ENCODE results near the gene VPS37B.

VPS37B gene

GRCh38 chr12:122918827-122919226 is 22.9 kb upstream of the VPS37B start:
- ChIA-PET POLR2A (interaction anchor here (0.6 kb wide), 1 partner anchor 116 kb away, joined by 4 read pairs; no protein-coding TSS in a partner anchor), CTCF (interaction anchor here (1.5 kb wide), 1 partner anchor 34 kb away, joined by 4 read pairs; no protein-coding TSS in a partner anchor)
- Histone ChIP-seq H3K27ac (ENCODE audit: extremely low read depth, low read depth, low read length) (no peak overlapping the region), H3K4me3 (ENCODE audit: low read depth, low read length) (no peak overlapping the region), H3K9me3 (ENCODE audit: control insufficient read depth, insufficient read depth, low read depth, low read length) (no peaks in the 10 kb centered on the region), H3K36me3 (ENCODE audit: control insufficient read depth in 2 of 2, insufficient read depth in 1 of 2, low read length in 2 of 2) (no peaks in the 10 kb centered on the region), H3K4me1 (ENCODE audit: control insufficient read depth, insufficient read depth, low read length) (no peaks in the 10 kb centered on the region)
- TF ChIP-seq HOXA7 (CRISPR knock-in tag; IDR thresholded peaks at IDR 0.05; ENCODE audit: borderline replicate concordance) (no peak), KLF9 (tag by site-specific recombination; IDR thresholded peaks at IDR 0.05; ENCODE audit: low read depth) (no peak), ZNF654 (tag by site-specific recombination; IDR thresholded peaks at IDR 0.05; ENCODE audit: low read depth) (no peak), SCRT1 (tag by site-specific recombination; IDR thresholded peaks at IDR 0.05; ENCODE audit: borderline replicate concordance) (no peak), ZNF133 (tag by site-specific recombination; IDR thresholded peaks at IDR 0.05) (no peak), ZNF121 (tag by site-specific recombination; IDR thresholded peaks at IDR 0.05) (no peak), ZBTB21 (tag by site-specific recombination; IDR thresholded peaks at IDR 0.05) (no peak), ZNF488 (tag by site-specific recombination; IDR thresholded peaks at IDR 0.05) (no peak), ZNF157 (tag by site-specific recombination; IDR thresholded peaks at IDR 0.05) (no peak)

GRCh38 chr12:122917507-122918121 is 21.7 kb upstream of the VPS37B start:
- CTCF ChIA-PET: interaction anchor here (0.6 to 1.4 kb wide), 2 partner anchors 29 to 57 kb away, joined by 3 to 4 read pairs; no protein-coding TSS in a partner anchor
- H3K36me3 ChIP-seq (ENCODE audit: control insufficient read depth in 2 of 2, insufficient read depth in 1 of 2, low read length in 2 of 2): no peaks in the 10 kb centered on the region
- H3K9me3 ChIP-seq (ENCODE audit: control insufficient read depth, insufficient read depth, low read depth, low read length): no peaks in the 10 kb centered on the region
- POLR2A ChIA-PET: no interaction called here
- no peak overlapping the region for H3K27ac ChIP-seq (ENCODE audit: extremely low read depth, low read depth, low read length)
- no peaks in the 10 kb centered on the region for H3K4me1 ChIP-seq (ENCODE audit: control insufficient read depth, insufficient read depth, low read length)
- H3K4me3 ChIP-seq (ENCODE audit: low read depth, low read length): no peak overlapping the region
- TF ChIP-seq PRDM6 (tag by site-specific recombination; IDR thresholded peaks at IDR 0.05) (no peak), ZNF112 (tag by site-specific recombination; IDR thresholded peaks at IDR 0.05) (no peak), KLF8 (tag by site-specific recombination; IDR thresholded peaks at IDR 0.05) (no peak), PRDM10 (tag by site-specific recombination; IDR thresholded peaks at IDR 0.05) (peak; percentile 62), ZNF624 (tag by site-specific recombination; IDR thresholded peaks at IDR 0.05) (no peak), ZNF626 (tag by site-specific recombination; IDR thresholded peaks at IDR 0.05) (no peak)

Data from HEK293 (cell line).